Thyroid gland (tissue), 4 donors: Measurements from ENCODE around the gene ROS1.

Experiments used
- POLR2A ChIP-seq, 2 donors: fragments of 450-650 bp; IDR thresholded peaks; one replicate each; pipeline ENCODE4 v1.6.1; 2017; ENCODE audit warnings: antibody characterized with exemption in 2 of 2, mild to moderate bottlenecking in 2 of 2, moderate library complexity in 1 of 2
- TF ChIP-seq, protein P1 (sequence below), 6 experiments: fragments of 200-600 bp in 3 of 6; fragments of 450-650 bp in 3 of 6; sonication (generic) in 3 of 6; IDR thresholded peaks; one replicate each; pipeline ENCODE4 v1.5.1; 2016 to 2019; ENCODE audit warnings: antibody characterized with exemption in 6 of 6, mild to moderate bottlenecking in 2 of 6, inconsistent platforms in 1 of 6, moderate library complexity in 1 of 6

- TF ChIP-seq, protein P1, sequence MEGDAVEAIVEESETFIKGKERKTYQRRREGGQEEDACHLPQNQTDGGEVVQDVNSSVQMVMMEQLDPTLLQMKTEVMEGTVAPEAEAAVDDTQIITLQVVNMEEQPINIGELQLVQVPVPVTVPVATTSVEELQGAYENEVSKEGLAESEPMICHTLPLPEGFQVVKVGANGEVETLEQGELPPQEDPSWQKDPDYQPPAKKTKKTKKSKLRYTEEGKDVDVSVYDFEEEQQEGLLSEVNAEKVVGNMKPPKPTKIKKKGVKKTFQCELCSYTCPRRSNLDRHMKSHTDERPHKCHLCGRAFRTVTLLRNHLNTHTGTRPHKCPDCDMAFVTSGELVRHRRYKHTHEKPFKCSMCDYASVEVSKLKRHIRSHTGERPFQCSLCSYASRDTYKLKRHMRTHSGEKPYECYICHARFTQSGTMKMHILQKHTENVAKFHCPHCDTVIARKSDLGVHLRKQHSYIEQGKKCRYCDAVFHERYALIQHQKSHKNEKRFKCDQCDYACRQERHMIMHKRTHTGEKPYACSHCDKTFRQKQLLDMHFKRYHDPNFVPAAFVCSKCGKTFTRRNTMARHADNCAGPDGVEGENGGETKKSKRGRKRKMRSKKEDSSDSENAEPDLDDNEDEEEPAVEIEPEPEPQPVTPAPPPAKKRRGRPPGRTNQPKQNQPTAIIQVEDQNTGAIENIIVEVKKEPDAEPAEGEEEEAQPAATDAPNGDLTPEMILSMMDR (IDR thresholded peaks at IDR 0.05) = no peak
- TF ChIP-seq POLR2A (IDR thresholded peaks at IDR 0.05) = no peak
Observed at GRCh38 chr6:117263353-117263927, 162.3 kb downstream of the ROS1 start.
